HepG2 (cell line): ENCODE results near the gene ZNF12. TPM values are rescaled to one million over a fixed set of nuclear protein-coding genes. Genes with fewer than 3 reads are reported as not detected.

Experiments
- BCL3 ChIP-seq: sonication (generic); formaldehyde crosslinking; IDR thresholded peaks from 2 replicates; pipeline ENCODE4 v1.5.1; 2020; ENCODE audit warnings: mild to moderate bottlenecking, missing genetic modification reagents, moderate library complexity
- DMTF1 ChIP-seq: sonication (generic); formaldehyde crosslinking; IDR thresholded peaks from 2 replicates; pipeline ENCODE4 v1.4.0; 2020; ENCODE audit warnings: mild to moderate bottlenecking, missing genetic modification reagents
- ETV6 ChIP-seq: sonication (generic); formaldehyde crosslinking; conservative IDR thresholded peaks from 2 replicates; pipeline ENCODE4 v1.4.0; 2020; ENCODE audit warnings: missing genetic modification reagents
- FIP1L1 ChIP-seq: fragments of 200-400 bp; formaldehyde crosslinking; IDR thresholded peaks from 2 replicates; pipeline ENCODE4 v1.6.1; 2018; ENCODE audit warnings: low read depth, mild to moderate bottlenecking, low read length, moderate library complexity, borderline replicate concordance; ENCODE audit not compliant: insufficient read depth
- JUNB ChIP-seq: sonication (generic); formaldehyde crosslinking; IDR thresholded peaks from 2 replicates; pipeline ENCODE4 v1.8.0; 2022; ENCODE audit warnings: missing genetic modification reagents, mild to moderate bottlenecking, borderline replicate concordance
- KAT7 ChIP-seq: IDR thresholded peaks from 2 replicates; pipeline ENCODE4 v1.6.1; 2018; ENCODE audit warnings: borderline replicate concordance, missing compliant biosample characterization
- NBN ChIP-seq: fragments of 450-650 bp; conservative IDR thresholded peaks from 2 replicates; pipeline ENCODE4 v1.6.1; 2017
- NFIB ChIP-seq: sonication (generic); formaldehyde crosslinking; IDR thresholded peaks from 2 replicates; pipeline ENCODE4 v1.9.0; 2021; ENCODE audit warnings: missing genetic modification reagents, mild to moderate bottlenecking, borderline replicate concordance
- NFIC ChIP-seq: IDR thresholded peaks from 2 replicates; pipeline ENCODE4 v1.6.1; 2012; ENCODE audit warnings: mild to moderate bottlenecking, low read length, inconsistent platforms
- NKX3-1 ChIP-seq: sonication (generic); formaldehyde crosslinking; IDR thresholded peaks from 2 replicates; pipeline ENCODE4 v1.5.0; 2020; ENCODE audit warnings: missing genetic modification reagents
- PBX2 ChIP-seq: IDR thresholded peaks from 2 replicates; pipeline ENCODE4 v1.6.1; 2016; ENCODE audit warnings: control low read depth
- PRMT3 ChIP-seq: sonication (generic); formaldehyde crosslinking; IDR thresholded peaks from 2 replicates; pipeline ENCODE4 v1.8.1; 2022; ENCODE audit warnings: low read depth, mild to moderate bottlenecking, moderate library complexity, missing genetic modification reagents, borderline replicate concordance
- SRY ChIP-seq: sonication (generic); formaldehyde crosslinking; IDR thresholded peaks from 2 replicates; pipeline ENCODE4 v1.8.0; 2022; ENCODE audit warnings: mild to moderate bottlenecking, missing genetic modification reagents
- TSC22D2 ChIP-seq: sonication (generic); formaldehyde crosslinking; IDR thresholded peaks from 2 replicates; pipeline ENCODE4 v1.5.1; 2020; ENCODE audit warnings: missing genetic modification reagents, mild to moderate bottlenecking, borderline replicate concordance
- ZBTB3 ChIP-seq: sonication (generic); formaldehyde crosslinking; IDR thresholded peaks from 2 replicates; pipeline ENCODE4 v1.4.0; 2020; ENCODE audit warnings: low read depth, mild to moderate bottlenecking, moderate library complexity, missing genetic modification reagents, borderline replicate concordance
- ZNF234 ChIP-seq: sonication (generic); formaldehyde crosslinking; conservative IDR thresholded peaks from 2 replicates; pipeline ENCODE4 v1.5.1; 2020; ENCODE audit warnings: mild to moderate bottlenecking, missing genetic modification reagents
- ZNF263 ChIP-seq: sonication (generic); formaldehyde crosslinking; IDR thresholded peaks from 2 replicates; pipeline ENCODE4 v1.4.0; 2020; ENCODE audit warnings: missing genetic modification reagents
- ZNF326 ChIP-seq: sonication (generic); formaldehyde crosslinking; IDR thresholded peaks from 2 replicates; pipeline ENCODE4 v1.4.0; 2020; ENCODE audit warnings: missing genetic modification reagents, borderline replicate concordance
- ZNF33A ChIP-seq: sonication (generic); formaldehyde crosslinking; IDR thresholded peaks from 2 replicates; pipeline ENCODE4 v1.5.1; 2020; ENCODE audit warnings: missing genetic modification reagents, mild to moderate bottlenecking, moderate library complexity, borderline replicate concordance
- ZNF33B ChIP-seq: sonication (generic); formaldehyde crosslinking; IDR thresholded peaks from 2 replicates; pipeline ENCODE4 v1.5.1; 2020; ENCODE audit warnings: mild to moderate bottlenecking, missing genetic modification reagents
- ZNF562 ChIP-seq: sonication (generic); formaldehyde crosslinking; IDR thresholded peaks from 2 replicates; pipeline ENCODE4 v1.8.0; 2022; ENCODE audit warnings: missing genetic modification reagents, borderline replicate concordance
- ZNF761 ChIP-seq: sonication (generic); formaldehyde crosslinking; conservative IDR thresholded peaks from 2 replicates; pipeline ENCODE4 v1.4.0; 2020; ENCODE audit warnings: mild to moderate bottlenecking, missing genetic modification reagents
- polyA plus RNA-seq, 8 experiments: library from polyadenylated mRNA; depleted of rRNA in 3 of 8; stranded (reverse) in 7 of 8; unstranded in 1 of 8; fragments of >200 nt; fragmentation: Illumina TruSeq in 4 of 8; extraction: Trizol in 4 of 8; gene quantifications; 2 replicates each; pipeline versions ENCODE4 v1.2.1 to v1.2.3, GENCODE V29; 2011 to 2016; ENCODE audit warnings: low read depth in 4 of 8, missing spikeins in 1 of 8, mixed read lengths in 1 of 8; ENCODE audit not compliant: insufficient read depth in 1 of 8
- total RNA-seq, 5 experiments: library from RNA; depleted of rRNA; stranded (reverse); fragments of >200 nt; fragmentation: Illumina TruSeq; extraction: Trizol; gene quantifications; 2 replicates each; pipeline ENCODE4 v1.2.3, GENCODE V29; 2016; ENCODE audit warnings: low read depth in 1 of 5
- TF ChIP-seq, protein P1 (sequence below): sonication (generic); formaldehyde crosslinking; conservative IDR thresholded peaks from 2 replicates; pipeline ENCODE4 v1.4.0; 2020; ENCODE audit warnings: missing genetic modification reagents

ZNF12 gene
- total and polyA plus RNA-seq, 2 of the 13 experiments (the other 11 are each of a cell fraction or from before 2014, with no cell fraction given): 21.4 to 22.8 TPM

DNA sequence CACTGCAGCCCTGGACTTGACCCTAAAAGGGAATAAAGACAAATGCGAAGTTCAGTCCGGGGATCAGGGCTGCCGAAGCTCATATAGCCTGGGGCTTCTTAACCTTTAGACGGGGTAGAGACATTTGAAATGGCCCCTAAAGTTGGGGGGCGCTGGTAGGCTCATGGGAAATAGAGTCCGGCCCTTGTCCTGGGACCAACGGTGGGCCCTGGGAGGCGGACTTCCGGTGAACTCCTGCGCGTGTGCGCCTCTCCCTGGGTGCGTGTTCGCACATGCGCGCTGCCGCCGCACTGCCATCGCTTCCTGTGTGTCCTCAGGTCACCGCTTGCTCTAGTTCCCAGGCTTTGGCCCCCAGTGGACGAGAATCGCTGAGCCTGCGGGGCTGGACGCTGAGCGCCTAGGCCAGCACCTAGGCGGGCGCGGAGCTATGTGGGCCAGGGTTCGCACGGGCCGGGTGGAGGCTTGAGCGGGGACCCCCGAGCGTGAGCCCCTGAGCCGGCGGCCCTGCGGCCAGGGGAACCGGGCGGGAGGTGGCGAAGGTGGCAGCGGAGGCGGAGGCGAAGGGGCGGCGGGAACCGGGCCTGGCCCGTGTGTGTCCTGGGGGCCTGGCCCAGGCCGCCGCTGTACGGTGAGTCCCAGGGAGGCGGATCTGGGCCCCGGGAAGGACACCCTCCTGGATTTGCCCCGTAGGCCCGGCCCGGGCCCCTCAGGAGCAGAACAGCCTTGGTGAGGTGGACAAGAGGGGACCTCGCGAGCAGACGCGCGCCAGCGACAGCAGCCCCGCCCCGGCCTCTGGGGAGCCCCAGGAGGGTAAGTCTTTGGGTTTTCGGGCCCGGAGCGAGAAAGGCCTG, 23.0 kb upstream of the ZNF12 start (continued):
- TF ChIP-seq ETV6: peak; percentile 79; the same call in 1 of the 2 replicates
- TF ChIP-seq JUNB: no peak
- TF ChIP-seq FIP1L1: no peak
- no peak for TF ChIP-seq ZNF326 (CRISPR knock-in tag)
- TF ChIP-seq KAT7 (CRISPR knock-in tag): peak; percentile 71; the same call in 1 of the 2 replicates
- TF ChIP-seq ZNF761 (CRISPR knock-in tag): 0 out of 2 replicates have a peak, but pooled peaks have one; percentile 44
- TF ChIP-seq ZNF263 (CRISPR knock-in tag): peak; percentile 44; the same call in 1 of the 2 replicates
- no peak for TF ChIP-seq NBN
- TF ChIP-seq BCL3 (CRISPR knock-in tag): peak; percentile 77
- TF ChIP-seq ZBTB3 (CRISPR knock-in tag): no peak
- TF ChIP-seq ZNF562 (CRISPR knock-in tag): no peak
- peak; percentile 49; the same call in 1 of the 2 replicates for TF ChIP-seq ZNF33B (CRISPR knock-in tag)
- TF ChIP-seq ZNF33A (CRISPR knock-in tag): no peak
- TF ChIP-seq PRMT3: no peak
- 0 out of 2 replicates have a peak, but pooled peaks have one; percentile 38 for TF ChIP-seq NKX3-1 (CRISPR knock-in tag)
- TF ChIP-seq NFIB (CRISPR knock-in tag): no peak
- peak; percentile 75; the same call in 1 of the 2 replicates for TF ChIP-seq SRY (CRISPR knock-in tag)
- no peak for TF ChIP-seq TSC22D2 (CRISPR knock-in tag)
- no peak for TF ChIP-seq PBX2 (CRISPR knock-in tag)
- TF ChIP-seq, protein P1, sequence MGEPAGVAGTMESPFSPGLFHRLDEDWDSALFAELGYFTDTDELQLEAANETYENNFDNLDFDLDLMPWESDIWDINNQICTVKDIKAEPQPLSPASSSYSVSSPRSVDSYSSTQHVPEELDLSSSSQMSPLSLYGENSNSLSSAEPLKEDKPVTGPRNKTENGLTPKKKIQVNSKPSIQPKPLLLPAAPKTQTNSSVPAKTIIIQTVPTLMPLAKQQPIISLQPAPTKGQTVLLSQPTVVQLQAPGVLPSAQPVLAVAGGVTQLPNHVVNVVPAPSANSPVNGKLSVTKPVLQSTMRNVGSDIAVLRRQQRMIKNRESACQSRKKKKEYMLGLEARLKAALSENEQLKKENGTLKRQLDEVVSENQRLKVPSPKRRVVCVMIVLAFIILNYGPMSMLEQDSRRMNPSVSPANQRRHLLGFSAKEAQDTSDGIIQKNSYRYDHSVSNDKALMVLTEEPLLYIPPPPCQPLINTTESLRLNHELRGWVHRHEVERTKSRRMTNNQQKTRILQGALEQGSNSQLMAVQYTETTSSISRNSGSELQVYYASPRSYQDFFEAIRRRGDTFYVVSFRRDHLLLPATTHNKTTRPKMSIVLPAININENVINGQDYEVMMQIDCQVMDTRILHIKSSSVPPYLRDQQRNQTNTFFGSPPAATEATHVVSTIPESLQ (CRISPR knock-in tag): no peak
- TF ChIP-seq NFIC: no peak
- no peak for TF ChIP-seq DMTF1
- 0 out of 2 replicates have a peak, but pooled peaks have one; percentile 63 for TF ChIP-seq ZNF234 (CRISPR knock-in tag)
